WI38 (cell line): Measurements from ENCODE around the gene AFF3.
"Not testable (repeated sequence)": the region's sequence is repeated elsewhere in the genome, so short reads cannot be mapped to it uniquely, and the experiment has no call there.

Experiments
- H3K4me3 ChIP-seq: 2 replicates; pipeline ENCODE4 v1.5.1; 2011; ENCODE audit warnings: low read depth, mild to moderate bottlenecking, control low read depth, low read length
- TF ChIP-seq, protein P1 (sequence below): IDR thresholded peaks from 2 replicates; pipeline ENCODE4 v1.5.1; 2012; ENCODE audit warnings: low read depth, mild to moderate bottlenecking, control low read depth, low read length

Gene AFF3

DNA sequence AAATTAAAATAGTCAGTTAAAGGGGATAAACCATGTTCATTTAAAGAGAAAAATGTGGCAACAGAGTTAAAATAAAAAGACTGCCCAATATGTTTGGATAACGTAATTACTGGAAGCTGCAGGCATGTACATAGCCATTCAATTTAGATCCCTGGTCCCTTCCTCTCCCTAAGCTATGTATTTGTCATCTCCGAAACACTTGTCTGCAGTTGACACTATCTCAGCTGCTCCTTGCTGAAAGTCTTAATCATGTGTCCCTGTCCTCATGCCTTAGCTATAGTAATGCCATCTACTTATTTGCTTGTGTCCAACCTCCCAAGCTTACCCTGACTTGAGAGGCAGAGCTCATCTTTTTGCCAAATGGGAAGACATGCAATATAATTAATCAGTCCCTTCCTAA is 478.7 kb downstream of the AFF3 start:
- H3K4me3 ChIP-seq, result no peak overlapping the region
- TF ChIP-seq, protein P1, sequence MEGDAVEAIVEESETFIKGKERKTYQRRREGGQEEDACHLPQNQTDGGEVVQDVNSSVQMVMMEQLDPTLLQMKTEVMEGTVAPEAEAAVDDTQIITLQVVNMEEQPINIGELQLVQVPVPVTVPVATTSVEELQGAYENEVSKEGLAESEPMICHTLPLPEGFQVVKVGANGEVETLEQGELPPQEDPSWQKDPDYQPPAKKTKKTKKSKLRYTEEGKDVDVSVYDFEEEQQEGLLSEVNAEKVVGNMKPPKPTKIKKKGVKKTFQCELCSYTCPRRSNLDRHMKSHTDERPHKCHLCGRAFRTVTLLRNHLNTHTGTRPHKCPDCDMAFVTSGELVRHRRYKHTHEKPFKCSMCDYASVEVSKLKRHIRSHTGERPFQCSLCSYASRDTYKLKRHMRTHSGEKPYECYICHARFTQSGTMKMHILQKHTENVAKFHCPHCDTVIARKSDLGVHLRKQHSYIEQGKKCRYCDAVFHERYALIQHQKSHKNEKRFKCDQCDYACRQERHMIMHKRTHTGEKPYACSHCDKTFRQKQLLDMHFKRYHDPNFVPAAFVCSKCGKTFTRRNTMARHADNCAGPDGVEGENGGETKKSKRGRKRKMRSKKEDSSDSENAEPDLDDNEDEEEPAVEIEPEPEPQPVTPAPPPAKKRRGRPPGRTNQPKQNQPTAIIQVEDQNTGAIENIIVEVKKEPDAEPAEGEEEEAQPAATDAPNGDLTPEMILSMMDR, result no peak

GRCh38 chr2:99662761-99663341 is 479.5 kb downstream of the AFF3 start:
- no peak overlapping the region for H3K4me3 ChIP-seq
- TF ChIP-seq, protein P1, result no peak

- not testable (repeated sequence) for H3K4me3 ChIP-seq
These were observed 480.6 kb downstream of the AFF3 start for GRCh38 chr2:99661761-99662160.

DNA sequence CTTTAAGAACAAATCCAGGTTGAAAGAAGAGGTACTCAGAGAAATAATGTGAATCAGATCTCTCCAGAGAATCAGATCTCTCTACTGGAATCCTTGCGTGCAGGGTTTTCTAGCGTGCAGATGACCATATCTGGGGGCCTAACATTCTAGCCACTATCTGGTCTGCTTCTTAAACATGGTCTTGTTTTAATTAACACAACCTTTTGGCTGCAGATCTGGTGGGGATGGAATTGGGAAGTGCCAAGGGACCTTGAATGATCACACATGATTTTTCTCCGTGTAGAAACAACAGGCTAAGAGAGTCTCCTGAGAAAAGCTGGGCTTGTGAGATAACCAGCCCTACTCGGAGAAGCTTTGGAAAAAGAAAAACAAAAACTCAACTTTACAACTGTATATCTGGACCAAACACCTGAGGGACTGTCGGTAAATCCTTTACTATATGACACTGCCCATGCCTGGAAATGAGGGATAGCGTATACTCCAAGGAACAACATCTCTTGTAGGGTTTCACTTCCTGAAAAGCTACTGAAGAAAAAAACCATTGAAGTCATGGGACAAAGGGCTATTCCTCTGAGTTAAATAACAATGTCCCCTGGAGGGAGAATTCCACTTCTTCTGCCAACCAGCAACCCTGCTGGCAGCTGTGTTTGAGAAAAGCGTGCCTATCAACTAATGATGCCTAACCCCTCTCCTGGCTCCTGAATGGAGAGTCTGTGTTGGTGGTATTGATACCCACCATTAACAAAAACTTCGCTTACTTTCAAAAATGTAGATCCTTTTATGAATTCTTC is 481.6 kb downstream of the AFF3 start:
- H3K4me3 ChIP-seq, result no peak overlapping the region
- TF ChIP-seq, protein P1, result no peak

- H3K4me3 ChIP-seq, result no peak overlapping the region
- TF ChIP-seq, protein P1, result no peak
These were observed 482.5 kb downstream of the AFF3 start for GRCh38 chr2:99659874-99660273.

DNA sequence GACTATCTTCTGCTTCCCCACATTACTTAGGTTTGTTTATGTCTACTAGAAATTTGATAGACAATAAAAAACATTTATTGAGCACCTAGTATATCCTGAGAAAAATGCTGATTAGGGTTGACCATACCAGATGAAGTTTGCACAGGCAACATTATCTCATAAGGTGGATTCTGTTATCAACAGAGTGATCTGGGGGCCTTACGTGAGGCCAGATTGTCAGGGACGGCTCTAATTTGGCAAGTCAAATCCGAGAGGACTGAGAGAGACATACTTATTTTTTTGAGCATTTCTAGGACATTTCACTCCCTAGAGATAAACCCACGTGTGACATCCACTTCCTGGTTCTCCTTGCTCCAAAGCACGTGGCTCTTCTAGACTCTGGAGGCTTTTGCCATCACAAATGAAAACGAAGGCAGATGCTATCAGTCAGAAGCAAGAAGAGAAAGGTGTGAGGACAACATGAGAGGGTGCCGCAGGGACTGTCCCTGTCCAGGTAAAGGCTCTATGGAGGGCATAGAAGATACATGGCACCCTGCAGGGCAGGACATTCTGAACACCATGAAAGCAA is 484.6 kb downstream of the AFF3 start:
- H3K4me3 ChIP-seq, result no peak overlapping the region
- TF ChIP-seq, protein P1, result no peak

- H3K4me3 ChIP-seq, result no peak overlapping the region
- TF ChIP-seq, protein P1, result no peak
These were observed 485.4 kb downstream of the AFF3 start for GRCh38 chr2:99656994-99657393.

DNA sequence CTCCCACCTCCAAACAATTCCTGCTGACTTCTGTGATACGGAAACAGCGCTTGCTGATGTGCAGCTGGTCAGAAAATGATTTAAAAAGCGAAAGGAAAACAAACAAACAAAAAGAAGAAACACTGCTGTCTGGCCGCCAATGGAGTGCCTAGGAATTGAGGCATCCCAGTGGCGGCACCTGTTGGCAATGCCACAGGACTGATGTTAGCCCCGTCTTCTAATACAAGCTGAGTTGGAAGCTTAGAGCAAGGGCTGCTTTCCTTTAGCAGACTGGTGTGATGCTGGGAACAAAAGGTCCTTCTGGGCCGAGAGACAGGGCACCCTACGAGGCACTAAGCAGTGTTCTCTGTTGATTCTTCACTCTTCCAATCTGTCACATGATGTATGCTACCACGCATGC is 489.0 kb downstream of the AFF3 start:
- TF ChIP-seq, protein P1, result no peak
- no peak overlapping the region for H3K4me3 ChIP-seq
